Measurements from ENCODE around the gene CDCA4.

DNA sequence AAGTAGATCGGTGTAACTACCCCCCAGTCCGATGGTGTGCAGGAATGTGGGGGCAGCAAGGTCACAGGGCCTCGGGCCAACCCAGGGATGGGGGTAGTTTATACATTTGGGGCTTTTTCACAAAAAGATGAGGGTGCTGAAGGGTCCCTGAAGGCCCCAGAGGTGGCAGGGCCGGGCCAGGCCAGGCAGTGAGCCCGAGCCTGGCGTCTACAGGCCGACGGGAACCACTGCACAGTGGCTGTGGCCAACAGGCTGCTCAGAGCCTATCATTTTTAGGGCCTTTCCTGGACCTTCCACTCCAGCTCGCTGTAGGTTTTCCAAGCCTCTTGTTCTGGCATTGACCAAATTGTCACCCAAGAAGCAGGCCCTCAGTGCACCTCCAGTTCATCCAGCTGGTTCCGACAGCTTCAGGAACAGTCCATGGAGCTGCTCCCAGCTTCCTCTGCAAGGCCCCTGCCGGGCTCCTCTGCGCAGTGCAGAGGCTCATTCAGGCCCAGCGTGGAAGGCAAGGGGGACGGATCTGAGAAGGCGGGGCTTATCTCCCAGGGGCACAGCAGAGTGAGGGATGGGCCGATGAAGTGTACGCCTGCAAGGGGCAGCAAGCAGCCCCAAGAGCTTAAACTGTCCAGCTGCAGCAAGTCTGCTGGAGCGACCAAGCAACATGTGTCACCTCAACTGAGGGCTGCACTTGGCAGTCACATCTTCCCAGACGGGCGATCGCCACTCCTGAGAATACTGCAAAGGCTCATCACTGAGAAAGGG lies 13.9 kb downstream of the CDCA4 start:
- TF ChIP-seq, protein P1, sequence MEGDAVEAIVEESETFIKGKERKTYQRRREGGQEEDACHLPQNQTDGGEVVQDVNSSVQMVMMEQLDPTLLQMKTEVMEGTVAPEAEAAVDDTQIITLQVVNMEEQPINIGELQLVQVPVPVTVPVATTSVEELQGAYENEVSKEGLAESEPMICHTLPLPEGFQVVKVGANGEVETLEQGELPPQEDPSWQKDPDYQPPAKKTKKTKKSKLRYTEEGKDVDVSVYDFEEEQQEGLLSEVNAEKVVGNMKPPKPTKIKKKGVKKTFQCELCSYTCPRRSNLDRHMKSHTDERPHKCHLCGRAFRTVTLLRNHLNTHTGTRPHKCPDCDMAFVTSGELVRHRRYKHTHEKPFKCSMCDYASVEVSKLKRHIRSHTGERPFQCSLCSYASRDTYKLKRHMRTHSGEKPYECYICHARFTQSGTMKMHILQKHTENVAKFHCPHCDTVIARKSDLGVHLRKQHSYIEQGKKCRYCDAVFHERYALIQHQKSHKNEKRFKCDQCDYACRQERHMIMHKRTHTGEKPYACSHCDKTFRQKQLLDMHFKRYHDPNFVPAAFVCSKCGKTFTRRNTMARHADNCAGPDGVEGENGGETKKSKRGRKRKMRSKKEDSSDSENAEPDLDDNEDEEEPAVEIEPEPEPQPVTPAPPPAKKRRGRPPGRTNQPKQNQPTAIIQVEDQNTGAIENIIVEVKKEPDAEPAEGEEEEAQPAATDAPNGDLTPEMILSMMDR (IDR thresholded peaks at IDR 0.05; ENCODE audit: low read length): no peak
- no peak for TF ChIP-seq EZH2 (IDR thresholded peaks at IDR 0.05; ENCODE audit: borderline replicate concordance, low read length)
